ENCODE data around the gene SH3D19.
"Not testable (repeated sequence)": the region's sequence is repeated elsewhere in the genome, so short reads cannot be mapped to it uniquely, and the experiment has no call there.

The SH3D19 gene

GRCh38 chr4:151098979-151099228, 226.5 kb downstream of the SH3D19 start:
- DNase-seq (ENCODE audit: low spot score), result no peak

DNA sequence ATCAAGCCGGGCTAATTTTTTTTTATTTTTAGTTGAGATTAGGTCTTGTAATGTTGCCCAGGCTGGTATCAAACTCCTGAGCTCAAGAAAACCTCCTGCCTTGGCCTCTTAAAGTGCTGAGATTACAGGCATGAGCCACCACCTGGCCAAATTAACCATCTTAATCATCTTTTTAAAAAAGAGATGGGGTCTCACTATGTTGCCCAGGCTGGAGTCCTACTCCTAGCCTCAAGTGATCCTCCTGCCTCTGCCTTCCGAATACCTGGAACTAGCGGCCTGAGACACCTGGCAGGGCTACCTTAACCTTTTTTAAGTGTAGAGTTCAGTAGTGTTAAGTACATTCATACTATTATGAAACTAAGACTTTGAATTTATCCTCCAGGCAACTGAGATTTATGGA, 227.6 kb downstream of the SH3D19 start:
- no peak for DNase-seq (ENCODE audit: low spot score)

GRCh38 chr4:151095142-151095541, 230.3 kb downstream of the SH3D19 start:
- no peak for DNase-seq (ENCODE audit: low spot score)

DNA sequence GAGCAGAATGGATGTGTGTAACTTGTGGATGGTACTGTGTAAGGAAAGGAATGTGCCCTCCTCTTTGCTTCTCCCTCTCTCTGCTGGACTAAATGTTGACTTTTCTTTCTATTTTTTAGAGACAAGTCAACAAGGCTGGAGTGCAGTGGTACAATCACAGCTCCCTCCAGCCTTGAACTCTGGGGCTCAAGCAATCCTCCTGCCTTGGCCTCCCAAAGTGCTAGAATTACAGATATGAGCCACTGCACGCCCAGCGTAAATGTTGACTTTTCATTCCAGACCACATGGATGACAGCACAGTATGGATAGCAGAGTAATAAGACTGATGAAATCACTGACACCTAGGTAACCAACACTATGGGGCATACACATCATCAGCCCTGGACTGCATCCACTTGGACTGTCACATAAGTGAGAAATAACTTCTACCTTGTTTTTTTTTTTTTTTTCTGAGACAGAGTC, 231.1 kb downstream of the SH3D19 start:
- DNase-seq (ENCODE audit: low spot score), result no peak

- no peak for DNase-seq (ENCODE audit: low spot score)
Observed at GRCh38 chr4:151093203-151093602, 232.2 kb downstream of the SH3D19 start.

DNA sequence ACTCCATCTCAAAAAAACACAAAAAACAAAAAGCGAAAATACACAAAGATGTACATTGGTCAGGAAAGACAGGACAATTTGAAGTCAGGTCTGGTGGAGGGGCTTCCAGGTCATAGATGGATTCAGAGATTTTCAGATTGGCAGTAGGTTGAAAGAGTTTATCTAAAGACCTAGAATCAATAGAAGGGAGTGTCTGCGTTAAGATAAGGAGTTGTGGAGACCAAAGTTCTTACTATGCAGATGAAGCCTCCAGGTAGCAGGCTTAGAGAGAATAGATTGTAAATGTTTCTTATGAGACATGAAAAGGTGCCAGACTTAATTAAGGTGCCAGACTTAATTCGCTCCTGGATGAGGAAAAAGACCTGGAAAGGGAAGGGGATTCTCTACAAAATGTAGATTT, 232.9 kb downstream of the SH3D19 start:
- DNase-seq (ENCODE audit: low spot score), result no peak

DNA sequence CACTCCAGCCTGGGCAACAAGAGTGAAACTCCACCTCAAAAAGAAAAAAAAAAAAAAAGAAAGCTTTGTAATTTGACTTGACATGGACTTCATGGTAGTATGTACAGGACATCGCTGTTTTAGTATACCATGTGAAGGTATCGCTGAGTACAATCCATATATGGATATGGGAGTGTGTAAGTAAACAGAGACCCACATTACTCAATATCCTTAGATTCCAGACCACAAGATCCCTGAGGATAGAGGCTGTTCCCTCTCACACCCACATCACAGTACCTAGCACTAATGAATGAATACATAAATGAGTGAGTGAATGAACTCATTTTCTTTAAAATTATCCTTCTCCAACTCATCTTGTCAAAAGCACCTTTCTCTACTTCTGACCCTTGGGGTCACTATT, 234.4 kb downstream of the SH3D19 start:
- DNase-seq (ENCODE audit: low spot score), result no peak

GRCh38 chr4:151087467-151087866, 237.9 kb downstream of the SH3D19 start:
- no peak for DNase-seq (ENCODE audit: low spot score)

DNA sequence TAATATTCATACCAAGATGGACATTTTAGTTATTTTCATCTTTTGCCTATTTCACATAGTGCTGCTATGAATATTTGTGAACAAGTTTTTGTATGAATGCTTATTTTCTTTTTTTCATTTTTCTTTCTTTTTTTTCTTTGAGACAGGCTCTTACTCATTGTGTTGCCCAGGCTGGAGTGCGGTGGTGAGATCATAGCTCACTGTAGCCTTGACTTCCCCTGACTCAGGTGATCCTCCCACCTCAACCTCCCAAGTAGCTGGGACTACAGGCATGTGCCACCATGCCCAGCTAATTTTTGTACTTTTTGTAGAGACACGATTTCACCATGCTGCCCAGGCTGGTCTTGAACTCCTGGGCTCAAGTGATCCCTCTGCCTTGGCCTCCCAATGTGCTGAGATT, 247.4 kb downstream of the SH3D19 start:
- not testable (repeated sequence) for DNase-seq (ENCODE audit: low spot score)

GRCh38 chr4:151074416-151074916, 250.9 kb downstream of the SH3D19 start:
- DNase-seq (ENCODE audit: low spot score), result no peak
